ENCODE data around the gene DPP7. TPM values are rescaled to one million over a fixed set of nuclear protein-coding genes. Genes with fewer than 3 reads are reported as not detected.

DPP7 gene
- total RNA-seq, 1 donor from 2014 or later: 137 TPM

DNA sequence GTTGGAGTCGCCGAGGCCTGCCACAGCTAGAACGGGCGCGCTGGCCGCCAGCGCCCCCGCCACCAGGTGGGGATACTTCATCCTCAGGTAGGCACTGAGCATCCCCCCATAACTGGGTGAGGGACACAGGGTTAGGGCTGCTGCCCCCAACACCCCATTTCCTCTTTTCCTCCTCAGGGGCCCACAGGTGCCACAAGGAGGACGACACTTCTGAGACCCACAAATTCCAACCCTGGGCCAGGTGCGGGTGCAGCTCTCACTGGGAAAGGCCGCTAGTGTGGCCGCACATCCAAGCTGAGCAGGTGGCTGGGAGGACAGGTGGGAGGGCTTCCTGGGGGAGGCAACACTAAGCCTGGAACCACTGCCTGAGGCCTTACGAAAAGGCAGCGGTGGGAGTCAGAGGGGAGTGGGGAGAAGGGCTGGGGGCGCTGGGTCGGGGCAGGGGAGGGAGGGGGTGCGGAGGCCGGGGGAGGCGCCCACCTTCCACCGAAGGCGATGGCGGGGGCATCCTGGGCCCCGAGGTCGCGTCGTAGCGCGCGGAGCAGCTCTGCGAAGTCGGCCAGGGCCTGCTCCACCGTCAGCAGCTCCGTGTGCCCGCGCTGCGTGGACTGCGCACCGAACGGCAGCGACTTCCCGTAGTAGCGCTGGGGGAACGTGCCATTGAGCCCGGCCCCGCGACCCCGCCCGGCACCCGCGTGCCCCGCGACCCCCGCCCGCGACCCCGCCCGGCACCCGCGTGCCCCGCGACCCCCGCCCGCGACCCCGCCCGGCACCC is 961 bp downstream of the DPP7 start:
- peak overlapping the region; percentile 17 for H3K4me3 ChIP-seq (ENCODE audit: low read depth, low read length)
- DNase-seq (ENCODE audit: low read depth): no peak
- TF ChIP-seq, protein P1, sequence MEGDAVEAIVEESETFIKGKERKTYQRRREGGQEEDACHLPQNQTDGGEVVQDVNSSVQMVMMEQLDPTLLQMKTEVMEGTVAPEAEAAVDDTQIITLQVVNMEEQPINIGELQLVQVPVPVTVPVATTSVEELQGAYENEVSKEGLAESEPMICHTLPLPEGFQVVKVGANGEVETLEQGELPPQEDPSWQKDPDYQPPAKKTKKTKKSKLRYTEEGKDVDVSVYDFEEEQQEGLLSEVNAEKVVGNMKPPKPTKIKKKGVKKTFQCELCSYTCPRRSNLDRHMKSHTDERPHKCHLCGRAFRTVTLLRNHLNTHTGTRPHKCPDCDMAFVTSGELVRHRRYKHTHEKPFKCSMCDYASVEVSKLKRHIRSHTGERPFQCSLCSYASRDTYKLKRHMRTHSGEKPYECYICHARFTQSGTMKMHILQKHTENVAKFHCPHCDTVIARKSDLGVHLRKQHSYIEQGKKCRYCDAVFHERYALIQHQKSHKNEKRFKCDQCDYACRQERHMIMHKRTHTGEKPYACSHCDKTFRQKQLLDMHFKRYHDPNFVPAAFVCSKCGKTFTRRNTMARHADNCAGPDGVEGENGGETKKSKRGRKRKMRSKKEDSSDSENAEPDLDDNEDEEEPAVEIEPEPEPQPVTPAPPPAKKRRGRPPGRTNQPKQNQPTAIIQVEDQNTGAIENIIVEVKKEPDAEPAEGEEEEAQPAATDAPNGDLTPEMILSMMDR (IDR thresholded peaks at IDR 0.05; ENCODE audit: insufficient read depth, low read length, poor library complexity, severe bottlenecking): no peak
- no peaks in the 10 kb centered on the region for H3K27me3 ChIP-seq (ENCODE audit: control insufficient read depth, insufficient read depth, low read length)
- no peaks in the 10 kb centered on the region for H3K36me3 ChIP-seq (ENCODE audit: control insufficient read depth, insufficient read depth, low read length)

DNA sequence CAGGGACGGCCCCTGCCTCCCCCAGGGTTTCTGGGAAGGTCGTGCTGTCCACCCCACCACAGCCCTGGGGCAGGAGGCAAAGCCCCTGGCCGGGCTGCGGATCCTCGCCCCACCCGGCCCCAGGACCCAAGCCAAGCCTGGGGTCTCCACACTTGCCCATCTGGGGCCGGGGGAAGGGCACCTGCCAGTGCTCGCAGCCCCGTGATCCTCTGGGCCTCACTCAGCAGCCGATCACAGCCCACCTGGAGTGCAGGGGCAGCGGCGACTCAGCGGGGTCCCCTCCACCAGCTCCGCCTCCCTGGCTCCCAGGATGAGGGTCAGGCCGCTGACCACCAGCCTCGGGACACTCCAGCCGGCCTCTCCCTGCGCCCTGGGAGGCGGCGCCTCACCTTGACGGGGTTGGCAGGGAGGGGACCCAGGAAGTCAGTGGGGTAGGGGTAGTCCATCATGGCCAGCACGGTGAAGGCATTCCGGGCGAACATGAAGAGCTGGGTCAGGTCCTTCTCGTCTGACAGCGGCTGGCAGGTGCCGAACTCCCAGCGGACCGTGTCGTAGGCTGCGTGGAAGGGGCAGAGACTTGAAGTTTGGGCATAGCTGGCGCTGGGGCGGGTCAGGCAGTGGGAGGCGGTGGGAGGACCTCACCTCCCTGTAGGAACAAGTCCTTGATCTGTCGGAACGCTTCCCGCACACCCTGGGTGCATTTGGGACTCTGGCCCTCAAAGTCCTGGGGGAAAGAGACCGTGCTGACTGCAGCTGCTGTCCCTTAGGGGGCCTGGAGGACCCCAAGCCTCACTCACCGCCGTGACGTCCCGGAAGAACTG is 1.8 kb downstream of the DPP7 start:
- Histone ChIP-seq H3K27me3 (ENCODE audit: control insufficient read depth, insufficient read depth, low read length) (no peaks in the 10 kb centered on the region), H3K4me3 (ENCODE audit: low read depth, low read length) (no peak overlapping the region), H3K36me3 (ENCODE audit: control insufficient read depth, insufficient read depth, low read length) (no peaks in the 10 kb centered on the region)
- no peak for DNase-seq (ENCODE audit: low read depth)
- TF ChIP-seq, protein P1 (IDR thresholded peaks at IDR 0.05; ENCODE audit: insufficient read depth, low read length, poor library complexity, severe bottlenecking): no peak

- Histone ChIP-seq H3K27me3 (ENCODE audit: control insufficient read depth, insufficient read depth, low read length) (no peaks in the 10 kb centered on the region), H3K36me3 (ENCODE audit: control insufficient read depth, insufficient read depth, low read length) (no peaks in the 10 kb centered on the region), H3K4me3 (ENCODE audit: low read depth, low read length) (no peak overlapping the region)
- TF ChIP-seq, protein P1 (IDR thresholded peaks at IDR 0.05; ENCODE audit: insufficient read depth, low read length, poor library complexity, severe bottlenecking): no peak
- no peak for DNase-seq (ENCODE audit: low read depth)
Measured at GRCh38 chr9:137111788-137112563, 2.6 kb downstream of the DPP7 start.

DNA sequence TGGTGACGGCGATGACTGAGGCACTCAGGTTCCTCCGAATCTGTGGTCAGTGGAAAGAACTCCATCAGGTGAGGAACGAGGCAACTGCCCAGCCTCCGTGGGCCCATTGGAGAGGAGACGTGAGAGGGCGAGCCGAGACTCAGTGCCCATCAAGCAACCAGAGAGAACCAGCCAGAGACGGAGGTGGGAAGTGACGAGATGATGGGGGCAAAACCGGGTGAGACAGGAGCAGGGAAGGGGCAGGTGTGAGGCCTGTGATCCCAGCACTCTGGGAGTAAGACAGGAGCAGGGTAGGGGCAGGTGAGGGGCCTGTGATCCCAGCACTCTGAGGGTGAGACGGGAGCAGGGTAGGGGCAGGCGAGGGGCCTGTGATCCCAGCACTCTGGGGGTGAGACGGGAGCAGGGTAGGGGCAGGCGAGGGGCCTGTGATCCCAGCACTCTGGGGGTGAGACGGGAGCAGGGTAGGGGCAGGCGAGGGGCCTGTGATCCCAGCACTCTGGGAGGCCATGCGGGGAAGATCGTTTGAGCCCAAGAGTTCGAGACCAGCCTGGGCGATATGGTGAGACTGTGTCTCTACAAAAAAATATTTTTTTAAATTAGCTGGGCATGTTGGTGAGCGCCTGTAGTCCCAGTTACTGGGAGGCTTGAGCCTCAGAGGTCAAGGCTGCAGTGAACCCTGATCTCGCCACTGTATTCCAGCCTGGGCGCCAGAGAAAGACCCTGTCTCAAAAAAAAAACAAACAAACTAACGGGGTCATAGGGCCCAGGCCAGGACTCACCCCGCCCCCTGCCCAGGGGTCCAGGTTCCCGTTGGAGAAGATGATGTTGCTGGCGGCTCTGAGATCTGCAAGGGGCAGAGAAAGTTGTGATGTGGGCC is 3.4 kb downstream of the DPP7 start:
- DNase-seq (ENCODE audit: low read depth): no peak
- no peaks in the 10 kb centered on the region for H3K36me3 ChIP-seq (ENCODE audit: control insufficient read depth, insufficient read depth, low read length)

More for the DNA sequence above, 3.4 kb downstream of the DPP7 start:
- Histone ChIP-seq H3K27me3 (ENCODE audit: control insufficient read depth, insufficient read depth, low read length) (no peaks in the 10 kb centered on the region), H3K4me3 (ENCODE audit: low read depth, low read length) (no peak overlapping the region)
- TF ChIP-seq, protein P1 (IDR thresholded peaks at IDR 0.05; ENCODE audit: insufficient read depth, low read length, poor library complexity, severe bottlenecking): no peak

Data from kidney epithelial cell (primary cell).